Parathyroid adenoma (tissue), 2 donors: ENCODE data around the gene ANKS6.

Source experiments
- H2AFZ ChIP-seq: fragments of 300-600 bp; sonication (generic); one replicate; pipeline ENCODE4 v1.7.0; 2017; ENCODE audit warnings: antibody characterized with exemption, mild to moderate bottlenecking
- H3K27ac ChIP-seq: fragments of 300-600 bp; sonication (generic); one replicate; pipeline ENCODE4 v1.7.0; 2017
- H3K27me3 ChIP-seq: fragments of 300-600 bp; sonication (generic); one replicate; pipeline ENCODE4 v1.7.0; 2017; ENCODE audit warnings: low read length; ENCODE audit not compliant: control insufficient read depth, insufficient read depth
- H3K36me3 ChIP-seq: fragments of 300-600 bp; sonication (generic); one replicate; pipeline ENCODE4 v1.7.0; 2017; ENCODE audit warnings: low read length; ENCODE audit not compliant: control insufficient read depth, insufficient read depth
- H3K4me1 ChIP-seq: fragments of 300-600 bp; sonication (generic); one replicate; pipeline ENCODE4 v1.7.0; 2017; ENCODE audit warnings: control low read depth
- H3K4me2 ChIP-seq: fragments of 300-600 bp; sonication (generic); one replicate; pipeline ENCODE4 v1.7.0; 2017; ENCODE audit warnings: low read length
- H3K4me3 ChIP-seq: fragments of 300-600 bp; sonication (generic); one replicate; pipeline ENCODE4 v1.7.0; 2017; ENCODE audit warnings: low read depth, low read length
- H3K79me2 ChIP-seq: fragments of 300-600 bp; sonication (generic); one replicate; pipeline ENCODE4 v1.7.0; 2017; ENCODE audit warnings: control low read depth
- H3K9ac ChIP-seq: fragments of 300-600 bp; sonication (generic); one replicate; pipeline ENCODE4 v1.7.0; 2017; ENCODE audit warnings: mild to moderate bottlenecking
- H3K9me3 ChIP-seq: fragments of 300-600 bp; sonication (generic); one replicate; pipeline ENCODE4 v1.7.0; 2017; ENCODE audit warnings: low read length; ENCODE audit not compliant: control insufficient read depth
- TF ChIP-seq, protein P1 (sequence below): fragments of 300-600 bp; sonication (generic); IDR thresholded peaks from one replicate; pipeline ENCODE4 v1.7.0; 2017; ENCODE audit warnings: antibody characterized with exemption, mild to moderate bottlenecking
- donor health status: primary hyperparathyroidism.

The ANKS6 gene

DNA sequence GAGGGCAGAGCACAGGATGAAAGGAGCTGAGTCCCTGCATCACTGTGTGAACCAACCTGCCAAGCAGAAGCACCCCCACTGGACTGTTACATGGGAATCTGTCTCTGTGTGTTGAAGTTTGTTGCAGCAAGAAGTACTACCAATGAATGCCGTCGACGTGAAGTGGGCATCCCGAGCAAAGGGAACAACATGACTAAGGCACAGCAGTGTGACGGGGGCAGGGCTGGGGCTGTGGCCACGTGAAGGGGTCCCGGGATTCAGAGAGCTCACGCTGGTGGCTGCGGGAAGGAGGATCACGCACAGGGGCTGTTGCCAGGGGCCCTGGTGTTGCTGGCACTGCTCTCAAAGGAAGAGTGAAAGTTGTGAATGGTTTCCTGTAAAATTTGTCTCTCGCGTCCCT, 60.1 kb downstream of the ANKS6 start:
- Histone ChIP-seq H3K9ac (no peak overlapping the region), H3K4me2 (no peak overlapping the region), H2AFZ (no peak overlapping the region), H3K9me3 (no peaks in the 10 kb centered on the region), H3K27me3 (no peaks in the 10 kb centered on the region), H3K27ac (no peak overlapping the region), H3K4me1 (no peaks in the 10 kb centered on the region), H3K4me3 (no peak overlapping the region), H3K36me3 (no peaks in the 10 kb centered on the region), H3K79me2 (no peaks in the 10 kb centered on the region)
- TF ChIP-seq, protein P1, sequence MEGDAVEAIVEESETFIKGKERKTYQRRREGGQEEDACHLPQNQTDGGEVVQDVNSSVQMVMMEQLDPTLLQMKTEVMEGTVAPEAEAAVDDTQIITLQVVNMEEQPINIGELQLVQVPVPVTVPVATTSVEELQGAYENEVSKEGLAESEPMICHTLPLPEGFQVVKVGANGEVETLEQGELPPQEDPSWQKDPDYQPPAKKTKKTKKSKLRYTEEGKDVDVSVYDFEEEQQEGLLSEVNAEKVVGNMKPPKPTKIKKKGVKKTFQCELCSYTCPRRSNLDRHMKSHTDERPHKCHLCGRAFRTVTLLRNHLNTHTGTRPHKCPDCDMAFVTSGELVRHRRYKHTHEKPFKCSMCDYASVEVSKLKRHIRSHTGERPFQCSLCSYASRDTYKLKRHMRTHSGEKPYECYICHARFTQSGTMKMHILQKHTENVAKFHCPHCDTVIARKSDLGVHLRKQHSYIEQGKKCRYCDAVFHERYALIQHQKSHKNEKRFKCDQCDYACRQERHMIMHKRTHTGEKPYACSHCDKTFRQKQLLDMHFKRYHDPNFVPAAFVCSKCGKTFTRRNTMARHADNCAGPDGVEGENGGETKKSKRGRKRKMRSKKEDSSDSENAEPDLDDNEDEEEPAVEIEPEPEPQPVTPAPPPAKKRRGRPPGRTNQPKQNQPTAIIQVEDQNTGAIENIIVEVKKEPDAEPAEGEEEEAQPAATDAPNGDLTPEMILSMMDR = no peak

DNA sequence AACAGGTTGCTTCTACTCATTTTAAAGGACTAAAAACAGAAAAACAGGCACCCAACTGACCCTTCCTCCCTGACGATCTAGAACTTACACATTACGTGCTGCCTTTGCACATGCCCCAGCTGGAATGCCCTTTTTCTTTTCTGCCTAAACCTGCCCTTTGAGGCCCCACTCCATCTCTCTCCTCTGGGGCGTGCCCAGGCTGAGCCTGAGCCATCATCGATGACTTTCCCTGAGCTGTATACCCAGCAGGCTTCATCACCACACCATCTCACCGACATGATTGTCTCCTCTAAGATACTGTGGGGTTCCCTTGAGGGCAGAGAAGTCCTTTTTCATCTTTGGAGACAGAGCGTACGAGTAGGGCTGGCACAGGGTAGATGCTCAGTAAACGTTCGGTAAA, 63.6 kb downstream of the ANKS6 start:
- Histone ChIP-seq H3K27me3 (no peaks in the 10 kb centered on the region), H2AFZ (no peak overlapping the region), H3K4me2 (no peak overlapping the region), H3K4me3 (no peak overlapping the region), H3K4me1 (no peaks in the 10 kb centered on the region), H3K79me2 (no peaks in the 10 kb centered on the region), H3K36me3 (no peaks in the 10 kb centered on the region), H3K9ac (no peak overlapping the region), H3K9me3 (no peaks in the 10 kb centered on the region), H3K27ac (no peak overlapping the region)
- TF ChIP-seq, protein P1 = no peak

DNA sequence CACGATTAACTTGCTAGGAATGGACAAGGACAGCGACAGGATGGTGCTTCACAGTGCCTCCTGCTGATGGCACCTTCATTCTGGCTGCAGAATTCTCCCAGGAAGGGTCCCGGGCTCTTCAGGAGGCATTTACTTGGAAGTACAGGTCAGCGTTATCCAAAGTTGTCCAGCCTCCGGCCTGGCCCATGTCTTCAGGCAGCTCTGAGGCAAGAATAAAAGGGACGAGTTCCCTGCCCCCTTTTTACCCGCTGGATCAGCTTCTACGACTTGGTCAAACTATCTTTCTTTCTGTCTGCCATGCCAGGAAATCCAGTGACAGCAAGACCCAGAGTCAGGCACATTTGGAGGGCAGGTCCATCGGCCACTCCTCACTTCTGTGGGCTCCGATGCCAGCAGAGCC, 64.3 kb downstream of the ANKS6 start:
- Histone ChIP-seq H3K9me3 (no peaks in the 10 kb centered on the region), H3K27ac (no peak overlapping the region), H3K4me3 (no peak overlapping the region), H3K9ac (no peak overlapping the region), H3K36me3 (no peaks in the 10 kb centered on the region), H3K4me2 (no peak overlapping the region), H3K4me1 (no peaks in the 10 kb centered on the region), H2AFZ (no peak overlapping the region), H3K79me2 (no peaks in the 10 kb centered on the region), H3K27me3 (no peaks in the 10 kb centered on the region)
- TF ChIP-seq, protein P1 = no peak

DNA sequence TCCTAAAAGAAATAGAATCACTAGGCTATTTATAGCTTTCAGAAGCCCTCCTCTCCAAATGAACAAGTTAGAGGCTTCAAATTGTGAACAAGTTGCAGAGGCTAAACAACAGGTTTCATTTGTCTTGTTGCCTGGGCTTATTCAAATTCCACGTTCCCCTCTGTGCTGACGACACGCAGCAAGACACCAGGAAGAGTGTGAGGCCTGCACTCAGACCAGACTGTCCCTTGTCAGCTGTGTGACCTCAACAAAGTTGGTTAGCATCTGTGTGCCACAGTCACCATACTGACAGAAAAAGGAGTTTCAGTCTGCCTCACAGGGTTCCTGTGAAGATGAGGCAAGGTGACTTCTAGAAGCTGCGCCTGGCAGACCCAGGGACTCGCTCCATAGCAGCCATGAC, 65.5 kb downstream of the ANKS6 start:
- no peak overlapping the region for H3K4me2 ChIP-seq
- no peak overlapping the region for H2AFZ ChIP-seq
- no peaks in the 10 kb centered on the region for H3K4me1 ChIP-seq
- no peaks in the 10 kb centered on the region for H3K27me3 ChIP-seq
- H3K9me3 ChIP-seq = no peaks in the 10 kb centered on the region
- H3K4me3 ChIP-seq = no peak overlapping the region
- TF ChIP-seq, protein P1 = no peak
- H3K27ac ChIP-seq = no peak overlapping the region
- H3K9ac ChIP-seq = no peak overlapping the region
- H3K79me2 ChIP-seq = no peaks in the 10 kb centered on the region
- no peaks in the 10 kb centered on the region for H3K36me3 ChIP-seq

DNA sequence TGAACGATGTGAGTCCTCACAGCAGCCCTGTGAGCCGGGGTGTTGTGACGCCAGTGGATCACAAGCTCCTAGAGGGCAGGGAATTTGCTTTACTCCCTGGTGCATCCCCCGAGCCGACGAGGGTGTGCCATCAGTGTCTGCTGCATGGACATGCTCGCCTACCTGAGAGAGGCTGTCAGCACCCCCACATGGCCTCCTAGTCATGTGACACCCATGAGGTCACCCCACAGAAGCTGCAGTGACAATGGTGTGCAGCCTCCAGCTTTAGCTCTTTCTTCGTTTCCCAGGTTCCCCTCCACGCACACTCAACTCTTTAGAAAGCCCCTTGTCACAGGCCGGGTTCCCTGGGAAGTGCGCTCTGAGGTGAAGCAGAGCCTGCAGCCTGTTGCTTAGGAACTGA, 67.9 kb downstream of the ANKS6 start:
- H3K9me3 ChIP-seq = no peaks in the 10 kb centered on the region
- no peaks in the 10 kb centered on the region for H3K79me2 ChIP-seq
- no peaks in the 10 kb centered on the region for H3K36me3 ChIP-seq
- H2AFZ ChIP-seq = no peak overlapping the region
- no peak overlapping the region for H3K9ac ChIP-seq
- no peaks in the 10 kb centered on the region for H3K4me1 ChIP-seq
- TF ChIP-seq, protein P1 = no peak
- no peak overlapping the region for H3K27ac ChIP-seq
- no peaks in the 10 kb centered on the region for H3K27me3 ChIP-seq
- no peak overlapping the region for H3K4me2 ChIP-seq
- no peak overlapping the region for H3K4me3 ChIP-seq
